SK-N-SH (cell line): ENCODE results near the gene PKN2. TPM values are rescaled to one million over a fixed set of nuclear protein-coding genes. Genes with fewer than 3 reads are reported as not detected.
"Not testable (repeated sequence)": the region's sequence is repeated elsewhere in the genome, so short reads cannot be mapped to it uniquely, and the experiment has no call there.

Experiments used
- CTCF ChIA-PET: fragments of 300-600, 350-600 bp; formaldehyde crosslinking; extraction: SDS; loops from one replicate; lab custom pipeline; 2021; lab: Yijun Ruan, JAX
- POLR2A ChIA-PET: fragments of 350-600 bp; sonication (Branson Sonifier 250); formaldehyde crosslinking; extraction: SDS; loops from one replicate; lab custom pipeline; 2020; ENCODE audit warnings: antibody characterized with exemption, inconsistent platforms; lab: Yijun Ruan, JAX
- DNase-seq: peaks from one replicate; pipeline ENCODE4 v3.0.0; 2012
- H2AFZ ChIP-seq: fragments of 200-600 bp; sonication (generic); 2 replicates; pipeline ENCODE4 v1.8.1; 2016; ENCODE audit warnings: antibody characterized with exemption, mild to moderate bottlenecking, low read depth
- H3F3A ChIP-seq: fragments of 200-600 bp; sonication (generic); replicated peaks from 2 replicates; pipeline ENCODE3; 2016; ENCODE audit warnings: antibody characterized with exemption, mild to moderate bottlenecking; ENCODE audit not compliant: insufficient read depth
- H3K27ac ChIP-seq, 2 experiments: fragments of 200-500 bp in 1 of 2; fragments of 200-600 bp in 1 of 2; sonication (Bioruptor generic) in 1 of 2; sonication (generic), shearing (Covaris generic) in 1 of 2; 2 replicates each; pipeline versions ENCODE4 v1.5.1 to v1.6.1; 2014 to 2016; ENCODE audit warnings: low read depth in 2 of 2, inconsistent platforms in 1 of 2, low read length in 1 of 2, mild to moderate bottlenecking in 1 of 2, mixed read lengths in 1 of 2
- H3K27me3 ChIP-seq: fragments of 200-600 bp; sonication (generic), shearing (Covaris generic); 2 replicates; pipeline ENCODE4 v1.6.1; 2016; ENCODE audit warnings: mixed run types; ENCODE audit not compliant: insufficient read depth
- H3K36me3 ChIP-seq, 2 experiments: fragments of 200-500 bp in 1 of 2; fragments of 200-600 bp in 1 of 2; sonication (Bioruptor generic) in 1 of 2; sonication (generic) in 1 of 2; replicated peaks in 1 of 2; 2 replicates each; pipeline versions ENCODE3 to v1.5.1; 2014 to 2016; ENCODE audit warnings: low read length in 1 of 2, mild to moderate bottlenecking in 1 of 2; ENCODE audit not compliant: insufficient read depth in 2 of 2, control insufficient read depth in 1 of 2
- H3K4me1 ChIP-seq, 2 experiments: fragments of 200-500 bp in 1 of 2; fragments of 200-600 bp in 1 of 2; sonication (Bioruptor generic) in 1 of 2; sonication (generic), shearing (Covaris generic) in 1 of 2; 2 replicates each; pipeline versions ENCODE4 v1.5.1 to v1.6.1; 2014 to 2016; ENCODE audit warnings: low read depth in 1 of 2, low read length in 1 of 2, mixed run types in 1 of 2; ENCODE audit not compliant: insufficient read depth in 2 of 2, control insufficient read depth in 1 of 2
- H3K4me2 ChIP-seq: fragments of 200-600 bp; sonication (generic), shearing (Covaris generic); 2 replicates; pipeline ENCODE4 v1.6.1; 2017; ENCODE audit warnings: mixed run types
- H3K4me3 ChIP-seq, 2 experiments: fragments of 200-500 bp in 1 of 2; fragments of 200-600 bp in 1 of 2; sonication (Bioruptor generic) in 1 of 2; sonication (generic), shearing (Covaris generic) in 1 of 2; 2 replicates each; pipeline versions ENCODE4 v1.5.1 to v1.8.1; 2014 to 2016; ENCODE audit warnings: low read depth in 2 of 2, inconsistent platforms in 1 of 2, low read length in 1 of 2, mild to moderate bottlenecking in 1 of 2, mixed read lengths in 1 of 2, moderate library complexity in 1 of 2
- H3K79me2 ChIP-seq: fragments of 200-600 bp; sonication (generic); 2 replicates; pipeline ENCODE4 v1.8.1; 2017; ENCODE audit warnings: mild to moderate bottlenecking; ENCODE audit not compliant: insufficient read depth
- H3K9ac ChIP-seq: fragments of 200-600 bp; sonication (generic); 2 replicates; pipeline ENCODE4 v1.6.1; 2017; ENCODE audit warnings: mixed run types
- H3K9me2 ChIP-seq: fragments of 200-600 bp; sonication (generic); 2 replicates; pipeline ENCODE4 v1.6.1; 2017; ENCODE audit warnings: mixed run types
- H3K9me3 ChIP-seq: fragments of 200-600 bp; sonication (generic); 2 replicates; pipeline ENCODE4 v1.6.1; 2017; ENCODE audit warnings: mixed run types, mild to moderate bottlenecking, moderate library complexity
- H4K20me1 ChIP-seq: fragments of 200-600 bp; sonication (generic); 2 replicates; pipeline ENCODE4 v1.6.1; 2017; ENCODE audit warnings: mild to moderate bottlenecking, mixed run types; ENCODE audit not compliant: insufficient read depth
- ELF1 ChIP-seq: IDR thresholded peaks from 2 replicates; pipeline ENCODE4 v1.4.0; 2012
- EP300 ChIP-seq, 2 experiments: IDR thresholded peaks; 2 replicates each; pipeline versions ENCODE4 v1.4.0 to v1.6.1; 2012; ENCODE audit warnings: borderline replicate concordance in 1 of 2, low read depth in 1 of 2, low read length in 1 of 2
- FOSL2 ChIP-seq: IDR thresholded peaks from 2 replicates; pipeline ENCODE4 v1.4.0; 2012; ENCODE audit warnings: low read depth, mild to moderate bottlenecking, moderate library complexity, borderline replicate concordance
- GABPA ChIP-seq: IDR thresholded peaks from 2 replicates; pipeline ENCODE4 v1.4.0; 2012; ENCODE audit warnings: low read depth, mild to moderate bottlenecking
- GATA2 ChIP-seq: sonication (generic); formaldehyde crosslinking; IDR thresholded peaks from 2 replicates; pipeline ENCODE4 v1.5.0; 2020; ENCODE audit warnings: mild to moderate bottlenecking, missing genetic modification reagents
- NRF1 ChIP-seq: IDR thresholded peaks from 2 replicates; pipeline ENCODE4 v1.6.1; 2012; ENCODE audit warnings: low read depth, mild to moderate bottlenecking, low read length
- POLR2AphosphoS5 ChIP-seq: IDR thresholded peaks from 2 replicates; pipeline ENCODE4 v1.6.1; 2012; ENCODE audit warnings: low read depth, low read length
- RAD21 ChIP-seq: IDR thresholded peaks from 2 replicates; pipeline ENCODE4 v1.6.1; 2012; ENCODE audit warnings: mild to moderate bottlenecking, low read length
- REST ChIP-seq: IDR thresholded peaks from 2 replicates; pipeline ENCODE4 v1.6.1; 2012; ENCODE audit warnings: mild to moderate bottlenecking, low read depth, low read length, moderate library complexity
- RXRA ChIP-seq: IDR thresholded peaks from 2 replicates; pipeline ENCODE4 v1.4.0; 2012; ENCODE audit warnings: low read depth, mild to moderate bottlenecking, borderline replicate concordance
- USF1 ChIP-seq: IDR thresholded peaks from 2 replicates; pipeline ENCODE4 v1.4.0; 2012; ENCODE audit warnings: low read depth, borderline replicate concordance
- WGBS: methylation state at CpG from one replicate; pipeline ENCODE4 v1.1.6; 2017; ENCODE audit warnings: low lambda C conversion rate; 5-methylcytosine and 5-hydroxymethylcytosine counted together
- polyA plus RNA-seq, 3 experiments: library from polyadenylated mRNA; depleted of rRNA; stranded (reverse); fragments of >200 nt; gene quantifications; 2 replicates each; pipeline ENCODE4 v1.2.3, GENCODE V29; 2012

The PKN2 gene
- polyA plus RNA-seq, 1 of the 3 experiments (the other 2 are of a cell fraction), result 6.8 TPM

GRCh38 chr1:88701275-88701674, 17.2 kb downstream of the PKN2 start:
- 93% methylated on average over 2 of the region's 2 CpGs for WGBS
- POLR2A ChIA-PET, result no interaction called here
- no peaks in the 10 kb centered on the region for H3K9me2 ChIP-seq
- H3K79me2 ChIP-seq, result peaks cover 98% of the 10 kb centered on the region
- no peak for DNase-seq
- H3K36me3 ChIP-seq, result peaks cover 0 to 15% of the 10 kb centered on the region in 2 experiments
- peaks cover 23% of the 10 kb centered on the region for H4K20me1 ChIP-seq
- no peak overlapping the region for H3K4me2 ChIP-seq
- no peaks in the 10 kb centered on the region for H3K9me3 ChIP-seq
- H3K27ac ChIP-seq, result no peak overlapping the region
- H3K4me3 ChIP-seq, result no peak overlapping the region
- no peaks in the 10 kb centered on the region for H3K27me3 ChIP-seq
- CTCF ChIA-PET, result interaction anchor here (1.1 to 2.3 kb wide), 4 partner anchors 17 to 176 kb away, joined by 3 to 5 read pairs (median 4); partner anchors contain the start of gene PKN2
- TF ChIP-seq EP300 (IDR thresholded peaks at IDR 0.05; ENCODE audit: borderline replicate concordance in 1 of 2, low read depth in 1 of 2, low read length in 1 of 2) (no peak), POLR2AphosphoS5 (no peak), NRF1 (no peak), REST (no peak), GATA2 (CRISPR knock-in tag) (no peak), FOSL2 (no peak), RAD21 (no peak), RXRA (no peak), USF1 (no peak), GABPA (no peak), ELF1 (no peak)
- H2AFZ ChIP-seq, result no peak overlapping the region
- H3K9ac ChIP-seq, result no peak overlapping the region
- no peaks in the 10 kb centered on the region for H3F3A ChIP-seq
- peaks cover 0 to 15% of the 10 kb centered on the region in 2 experiments; a peak in 2 of 4 replicates for H3K4me1 ChIP-seq

- POLR2A ChIA-PET, H3K9ac ChIP-seq, H3K4me3 ChIP-seq, H3K27me3 ChIP-seq, DNase-seq, H3K9me2 ChIP-seq, H2AFZ ChIP-seq, H3F3A ChIP-seq, H3K27ac ChIP-seq, H3K9me3 ChIP-seq, H3K4me2 ChIP-seq: not testable (repeated sequence)
- WGBS, result 98% methylated on average over 5 of the region's 5 CpGs
- CTCF ChIA-PET, result interaction anchor here (1.1 to 2.3 kb wide), 4 partner anchors 18 to 175 kb away, joined by 3 to 5 read pairs (median 4); partner anchors contain the start of gene PKN2
- H3K79me2 ChIP-seq, result peaks cover 98% of the 10 kb centered on the region
- H3K36me3 ChIP-seq, result peaks cover 0 to 17% of the 10 kb centered on the region in 2 experiments
- H3K4me1 ChIP-seq, result peaks cover 0 to 15% of the 10 kb centered on the region in 2 experiments; a peak in 2 of 4 replicates
- H4K20me1 ChIP-seq, result peaks cover 24% of the 10 kb centered on the region
These were observed 17.7 kb downstream of the PKN2 start for GRCh38 chr1:88701793-88702192.
